ENCODE measurements around the gene DPPA2. TPM values are rescaled to one million over a fixed set of nuclear protein-coding genes. Genes with fewer than 3 reads are reported as not detected.

Gene DPPA2
- total and polyA plus RNA-seq, 2 of the 8 experiments (the other 6 are each of a cell fraction or from before 2014, with no cell fraction given) = 7.8 to 12.6 TPM

GRCh38 chr3:109278546-109278945 lies 37.8 kb downstream of the DPPA2 start:
- Histone ChIP-seq H4K8ac (ENCODE audit: extremely low read depth, insufficient read depth, low read length) (no peak overlapping the region), H4K91ac (replicated peaks; ENCODE audit: insufficient read length, low read length) (no peak overlapping the region), H3K27ac (ENCODE audit: low read depth, low read length) (no peak overlapping the region), H3K4me1 (replicated peaks in 1 of 4; ENCODE audit: control insufficient read depth in 3 of 4, insufficient read depth in 4 of 4, low read length in 3 of 4) (no peaks in the 10 kb centered on the region; a peak in 2 of 7 replicates), H3K4ac (replicated peaks; ENCODE audit: insufficient read length, low read depth, low read length) (no peak overlapping the region), H4K20me1 (replicated peaks in 1 of 2; ENCODE audit: control insufficient read depth in 1 of 2, insufficient read depth in 2 of 2, low read length in 2 of 2) (no peaks in the 10 kb centered on the region), H3K14ac (ENCODE audit: insufficient read length) (no peak overlapping the region), H3K23ac (ENCODE audit: insufficient read length) (no peak overlapping the region), H3K18ac (ENCODE audit: extremely low read depth, low read length) (no peak overlapping the region), H3K36me3 (ENCODE audit: control insufficient read depth in 2 of 4, insufficient read depth in 4 of 4, low read length in 3 of 4) (no peaks in the 10 kb centered on the region), H3K79me2 (ENCODE audit: control insufficient read depth in 1 of 2, insufficient read depth in 2 of 2, low read length in 2 of 2) (no peaks in the 10 kb centered on the region), H2BK5ac (ENCODE audit: low read depth, low read length) (no peak overlapping the region), H2BK20ac (ENCODE audit: low read length) (no peak overlapping the region), H3K79me1 (ENCODE audit: low read depth, low read length) (no peaks in the 10 kb centered on the region), H2BK12ac (ENCODE audit: low read depth, low read length) (no peak overlapping the region), H3K4me3 (ENCODE audit: extremely low read depth in 1 of 4, insufficient read depth in 2 of 4, low read depth in 3 of 4, low read length in 4 of 4) (no peak overlapping the region), H3K9ac (replicated peaks in 1 of 4; ENCODE audit: extremely low read depth in 1 of 4, low read depth in 3 of 4, low read length in 3 of 4) (no peak overlapping the region), H2BK120ac (replicated peaks; ENCODE audit: low read depth, low read length) (no peak overlapping the region), H2AFZ (ENCODE audit: low read length) (no peak overlapping the region), H2BK15ac (ENCODE audit: low read length) (no peak overlapping the region), H2AK5ac (ENCODE audit: low read depth, low read length) (no peak overlapping the region), H3K9me3 (ENCODE audit: insufficient read depth in 2 of 2, low read depth in 1 of 2, low read length in 1 of 2) (no peaks in the 10 kb centered on the region), H3K27me3 (replicated peaks in 1 of 4; ENCODE audit: control insufficient read depth in 3 of 4, extremely low read depth in 1 of 4, insufficient read depth in 3 of 4, low read length in 3 of 4) (peaks cover 0 to 1% (median 0%) of the 10 kb centered on the region in 4 experiments; a peak in 1 of 7 replicates), H4K5ac (ENCODE audit: insufficient read length, low read depth, low read length) (no peak overlapping the region), H3K4me2 (ENCODE audit: insufficient read depth in 1 of 2, low read depth in 2 of 2, low read length in 2 of 2) (no peak overlapping the region), H3K23me2 (ENCODE audit: low read depth, low read length) (no peaks in the 10 kb centered on the region), H3K56ac (replicated peaks; ENCODE audit: insufficient read length, low read depth, low read length) (no peak overlapping the region)
- ChIA-PET POLR2A (ENCODE audit: partially characterized antibody) (interaction anchor here (1.4 to 5.9 kb wide), 3 partner anchors 47 to 74 kb away, joined by 4 to 27 read pairs (median 5); partner anchors contain the start of gene DPPA4), CTCF (ENCODE audit: partially characterized antibody) (interaction anchor here (0.6 to 5.8 kb wide), 6 partner anchors 9 to 1046 kb away, joined by 3 to 90 read pairs (median 4); no protein-coding TSS in a partner anchor)
- FAIRE-seq = no peak
- TF ChIP-seq GTF2F1 (IDR thresholded peaks at IDR 0.05; ENCODE audit: borderline replicate concordance, low read depth, low read length) (no peak), EP300 (IDR thresholded peaks at IDR 0.05; ENCODE audit: borderline replicate concordance in 1 of 2, low read depth in 2 of 2, low read length in 2 of 2) (no peak), SP4 (IDR thresholded peaks at IDR 0.05; ENCODE audit: low read length) (no peak), SIRT6 (IDR thresholded peaks at IDR 0.05; ENCODE audit: low read length) (no peak), TCF12 (IDR thresholded peaks at IDR 0.05; ENCODE audit: low read depth, low read length) (no peak), RFX5 (IDR thresholded peaks at IDR 0.05; ENCODE audit: borderline replicate concordance, low read depth, low read length) (no peak), ZNF274 (IDR thresholded peaks at IDR 0.05; ENCODE audit: borderline replicate concordance, extremely low read depth, low read length) (no peak)
- 100% methylated on average over 1 of the region's 1 CpG; no CpG with 5 or more reads in 1 of the 2 experiments for WGBS, 2 experiments (ENCODE audit: extremely low coverage in 1 of 2, insufficient coverage in 1 of 2, insufficient read length in 1 of 2, insufficient replicate concordance in 2 of 2, low coverage in 1 of 2, low lambda C conversion rate in 2 of 2, missing lambda C conversion rate in 1 of 2)
- no peak for DNase-seq (ENCODE audit: low read depth in 1 of 2, low spot score in 2 of 2)
